Measurements from ENCODE around the gene GNLY. TPM values are rescaled to one million over a fixed set of nuclear protein-coding genes. Genes with fewer than 3 reads are reported as not detected.

GNLY gene
- polyA plus RNA-seq, 1 experiment: not detected

GRCh38 chr2:85678794-85679672 is 15.1 kb upstream of the GNLY start:
- H3K36me3 ChIP-seq (ENCODE audit: control insufficient read depth, insufficient read depth, low read length): no peaks in the 10 kb centered on the region
- POLR2A ChIA-PET: no interaction called here
- peak; percentile 99 for TF ChIP-seq CTCF (IDR thresholded peaks at IDR 0.05; ENCODE audit: insufficient read depth, low read depth, low read length)
- no peaks in the 10 kb centered on the region for H3K27me3 ChIP-seq (ENCODE audit: control insufficient read depth, insufficient read depth, low read length)
- no peak for DNase-seq (ENCODE audit: low read depth)
- no peak overlapping the region for H3K4me3 ChIP-seq (ENCODE audit: low read depth, low read length)
- CTCF ChIA-PET: interaction anchor here (0.7 to 3.9 kb wide), 27 partner anchors 8 to 135 kb away, joined by 3 to 49 read pairs (median 5); partner anchors contain the start of genes GNLY and SFTPB

- no peak for DNase-seq (ENCODE audit: low read depth)
- ChIA-PET POLR2A (no interaction called here), CTCF (interaction anchor here (0.6 to 3.9 kb wide), 13 partner anchors 10 to 490 kb away, joined by 3 to 49 read pairs (median 6); partner anchors contain the start of gene GNLY)
- H3K4me3 ChIP-seq (ENCODE audit: low read depth, low read length): no peak overlapping the region
- no peaks in the 10 kb centered on the region for H3K36me3 ChIP-seq (ENCODE audit: control insufficient read depth, insufficient read depth, low read length)
- TF ChIP-seq CTCF (IDR thresholded peaks at IDR 0.05; ENCODE audit: insufficient read depth, low read depth, low read length): no peak
- H3K27me3 ChIP-seq (ENCODE audit: control insufficient read depth, insufficient read depth, low read length): no peaks in the 10 kb centered on the region
These were observed 13.3 kb upstream of the GNLY start for GRCh38 chr2:85680707-85681371.

- POLR2A ChIA-PET: no interaction called here
- H3K36me3 ChIP-seq (ENCODE audit: control insufficient read depth, insufficient read depth, low read length): no peaks in the 10 kb centered on the region
- no peak for TF ChIP-seq CTCF (IDR thresholded peaks at IDR 0.05; ENCODE audit: insufficient read depth, low read depth, low read length)
- H3K27me3 ChIP-seq (ENCODE audit: control insufficient read depth, insufficient read depth, low read length): no peaks in the 10 kb centered on the region
- CTCF ChIA-PET: interaction anchor here (0.6 to 3.9 kb wide), 8 partner anchors 11 to 491 kb away, joined by 3 to 49 read pairs (median 5); no protein-coding TSS in a partner anchor
- no peak for DNase-seq (ENCODE audit: low read depth)
- no peak overlapping the region for H3K4me3 ChIP-seq (ENCODE audit: low read depth, low read length)
These were observed 12.8 kb upstream of the GNLY start for GRCh38 chr2:85681372-85681763.

- no peak overlapping the region for H3K4me3 ChIP-seq (ENCODE audit: low read depth, low read length)
- POLR2A ChIA-PET: no interaction called here
- CTCF ChIA-PET: interaction anchor here (0.6 to 2.2 kb wide), 4 partner anchors 10 to 491 kb away, joined by 3 to 6 read pairs (median 4); no protein-coding TSS in a partner anchor
- H3K27me3 ChIP-seq (ENCODE audit: control insufficient read depth, insufficient read depth, low read length): no peaks in the 10 kb centered on the region
- H3K36me3 ChIP-seq (ENCODE audit: control insufficient read depth, insufficient read depth, low read length): no peaks in the 10 kb centered on the region
- TF ChIP-seq CTCF (IDR thresholded peaks at IDR 0.05; ENCODE audit: insufficient read depth, low read depth, low read length): no peak
- DNase-seq (ENCODE audit: low read depth): no peak
These were observed 12.4 kb upstream of the GNLY start for GRCh38 chr2:85681776-85682175.

GRCh38 chr2:85682378-85682777 is 11.8 kb upstream of the GNLY start:
- ChIA-PET POLR2A (no interaction called here), CTCF (interaction anchor here (0.6 to 1.6 kb wide), 3 partner anchors 10 to 33 kb away, joined by 3 to 5 read pairs (median 4); no protein-coding TSS in a partner anchor)
- no peaks in the 10 kb centered on the region for H3K36me3 ChIP-seq (ENCODE audit: control insufficient read depth, insufficient read depth, low read length)
- H3K27me3 ChIP-seq (ENCODE audit: control insufficient read depth, insufficient read depth, low read length): no peaks in the 10 kb centered on the region
- no peak overlapping the region for H3K4me3 ChIP-seq (ENCODE audit: low read depth, low read length)
- no peak for TF ChIP-seq CTCF (IDR thresholded peaks at IDR 0.05; ENCODE audit: insufficient read depth, low read depth, low read length)
- no peak for DNase-seq (ENCODE audit: low read depth)
